GOT3 (cell line): Measurements from ENCODE around the gene RACK1.
"Not testable (repeated sequence)": the region's sequence is repeated elsewhere in the genome, so short reads cannot be mapped to it uniquely, and the experiment has no call there.

Experiments
- DNase-seq: peaks from one replicate; lab custom pipeline; 2025; ENCODE audit warnings: mixed read lengths; lab: John Stamatoyannopoulos, UW

Gene RACK1

GRCh38 chr5:181243564-181244343 is at the start of gene RACK1:
Gene RACK1, minus strand, starts transcription at chr5:181243906. Its CDS starts 106 bp downstream, at chr5:181243800.
- no peak for DNase-seq

DNA sequence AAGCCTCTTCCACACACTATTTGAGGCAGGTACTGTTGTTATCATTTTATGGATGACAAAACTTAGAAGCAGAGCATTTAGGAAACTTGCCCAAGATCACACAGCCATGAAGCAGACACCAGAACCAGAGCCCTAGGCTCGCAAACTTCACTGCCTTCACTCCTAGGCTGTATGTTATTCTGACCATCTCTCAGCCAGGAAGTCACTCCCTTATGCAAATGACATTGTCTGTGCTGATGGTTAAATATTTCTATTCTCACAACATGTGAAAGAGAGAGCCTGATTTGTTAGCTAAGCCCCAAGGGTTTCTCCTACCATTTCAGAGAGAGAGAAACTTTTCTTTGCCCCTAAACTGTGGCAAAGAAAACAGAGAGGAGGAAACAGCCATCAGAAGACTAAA is 43.6 kb upstream of the RACK1 start:
- not testable (repeated sequence) for DNase-seq

GRCh38 chr5:181285962-181286705 is 42.4 kb upstream of the RACK1 start:
- not testable (repeated sequence) for DNase-seq

DNA sequence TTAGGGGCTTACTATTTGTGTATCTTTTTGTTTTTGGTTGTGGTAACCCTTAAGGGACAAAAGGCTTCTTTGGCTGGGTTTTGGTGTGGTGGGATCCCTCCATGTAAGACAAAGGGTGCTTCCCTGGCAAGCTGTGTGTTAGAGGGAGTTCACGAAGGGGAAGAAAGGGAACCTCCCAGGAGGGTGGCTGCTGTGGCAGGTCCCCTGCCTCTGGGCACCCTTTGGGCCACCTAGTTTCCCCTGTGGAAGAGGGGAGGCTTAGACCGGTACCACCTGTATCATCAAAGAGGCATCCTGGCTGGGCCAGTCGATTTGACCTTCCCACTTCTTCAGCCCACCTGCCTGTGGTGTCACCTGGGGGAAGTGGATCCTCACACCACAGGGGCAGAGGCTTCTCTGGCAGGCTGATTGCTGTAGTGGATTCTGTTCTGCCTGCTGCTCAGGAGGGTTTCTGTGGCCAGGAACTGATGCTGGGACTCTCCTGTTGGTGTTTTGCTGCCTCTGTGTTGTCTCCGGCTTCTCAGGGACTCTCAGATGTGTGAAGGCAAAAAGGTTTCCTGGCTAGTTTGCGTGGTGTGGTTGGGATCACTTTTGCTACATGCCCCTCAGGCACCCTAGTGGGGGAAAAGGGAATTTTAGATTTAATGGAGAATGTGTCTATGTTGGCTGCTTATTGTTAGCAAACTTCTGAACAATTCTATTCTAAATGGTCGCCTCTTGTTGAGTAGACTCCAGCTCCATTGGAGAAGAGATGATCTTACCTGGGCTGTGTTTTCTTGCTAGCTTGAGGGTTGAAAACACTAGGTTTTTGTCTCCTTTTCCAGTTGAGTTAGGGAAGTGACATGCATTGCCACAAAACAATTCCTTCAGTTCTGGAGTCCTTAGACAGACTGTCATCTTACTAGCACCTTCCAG is 40.4 kb upstream of the RACK1 start:
- not testable (repeated sequence) for DNase-seq

GRCh38 chr5:181283347-181283746 is 39.6 kb upstream of the RACK1 start:
- no peak for DNase-seq

- no peak for DNase-seq
These were observed 39.2 kb upstream of the RACK1 start for GRCh38 chr5:181282874-181283273.

- not testable (repeated sequence) for DNase-seq
These were observed 38.7 kb upstream of the RACK1 start for GRCh38 chr5:181282415-181282814.

- no peak for DNase-seq
These were observed 38.2 kb upstream of the RACK1 start for GRCh38 chr5:181281984-181282316.

DNA sequence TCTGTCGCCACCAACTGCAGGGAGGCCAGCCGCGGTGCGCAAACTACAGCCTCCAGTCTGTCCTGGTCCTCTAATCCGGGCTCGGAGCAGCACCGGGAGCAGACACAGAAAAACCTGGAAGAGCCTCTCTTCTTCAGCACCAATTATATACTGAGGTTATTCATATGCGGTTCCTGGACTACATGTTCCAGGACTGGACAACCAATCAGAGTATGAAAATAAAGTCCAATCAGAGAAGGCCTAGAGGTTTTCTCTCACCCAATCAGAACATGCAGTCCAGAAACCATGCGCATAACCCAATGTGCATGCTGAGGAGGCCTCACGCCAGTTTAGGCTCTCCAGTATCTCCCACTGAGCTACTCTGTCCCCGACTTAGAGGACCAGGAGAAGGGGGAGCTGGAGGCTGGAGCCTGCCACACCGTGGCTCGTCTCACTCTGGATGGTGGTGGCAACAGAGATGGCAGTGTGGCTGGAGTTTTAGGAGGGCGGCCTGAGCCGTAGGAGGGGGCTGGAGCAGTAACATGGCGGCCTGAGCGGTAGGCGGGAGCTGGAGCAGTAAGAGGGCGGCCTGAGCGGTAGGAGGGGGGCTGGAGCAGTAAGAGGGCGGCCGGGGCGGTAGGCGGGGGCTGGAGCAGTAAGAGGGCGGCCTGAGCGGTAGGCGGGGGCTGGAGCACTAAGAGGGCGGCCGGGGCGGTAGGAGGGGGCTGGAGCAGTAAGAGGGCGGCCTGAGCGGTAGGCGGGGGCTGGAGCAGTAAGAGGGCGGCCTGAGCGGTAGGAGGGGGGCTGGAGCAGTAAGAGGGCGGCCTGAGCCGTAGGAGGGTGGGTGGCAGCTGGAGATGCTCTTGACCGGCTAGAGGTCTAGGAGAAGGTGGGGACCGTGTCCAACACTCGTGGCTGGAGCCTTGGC is 37.6 kb upstream of the RACK1 start:
- DNase-seq = no peak

DNA sequence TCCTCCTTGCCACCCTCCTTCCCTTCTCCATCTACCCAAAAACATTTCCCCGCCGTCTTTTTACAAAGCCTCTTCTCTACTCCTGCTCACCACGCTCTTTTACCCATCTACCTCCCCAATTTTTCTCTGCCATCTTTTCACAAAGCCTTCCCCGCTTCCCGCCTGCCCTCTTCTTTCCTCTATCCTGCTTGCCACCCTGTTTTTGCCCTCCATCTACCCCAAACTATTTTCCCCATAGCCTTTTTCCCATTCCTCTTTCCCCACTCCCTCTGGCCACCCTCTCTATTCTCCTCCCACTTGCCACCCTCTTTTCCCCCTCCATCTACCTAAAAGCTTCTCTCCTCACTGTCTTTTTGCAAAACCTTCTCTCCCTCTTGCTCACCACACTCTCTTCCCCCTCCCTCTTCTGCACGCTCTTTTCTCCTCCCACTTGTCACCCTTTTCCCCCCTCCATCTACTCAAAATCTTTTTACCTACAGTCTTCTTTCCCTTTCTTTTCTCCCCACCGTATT is 36.6 kb upstream of the RACK1 start:
- DNase-seq = no peak

DNA sequence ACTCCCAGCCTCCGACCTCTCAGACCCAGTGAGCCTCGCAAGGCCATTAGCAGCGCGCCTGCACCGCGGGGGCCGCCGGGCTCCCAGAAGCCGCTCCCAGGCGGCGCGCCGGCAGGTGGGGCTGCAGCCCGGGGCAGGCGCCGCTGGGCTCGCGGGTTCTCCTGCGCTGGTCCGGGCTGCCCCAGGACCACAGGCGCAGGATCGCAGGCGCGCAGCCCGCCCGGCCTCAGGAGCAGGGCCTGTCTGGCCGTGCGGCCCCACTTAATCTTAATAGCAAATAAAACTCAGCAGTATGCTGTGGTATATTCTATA is 29.7 kb upstream of the RACK1 start:
- not testable (repeated sequence) for DNase-seq

DNA sequence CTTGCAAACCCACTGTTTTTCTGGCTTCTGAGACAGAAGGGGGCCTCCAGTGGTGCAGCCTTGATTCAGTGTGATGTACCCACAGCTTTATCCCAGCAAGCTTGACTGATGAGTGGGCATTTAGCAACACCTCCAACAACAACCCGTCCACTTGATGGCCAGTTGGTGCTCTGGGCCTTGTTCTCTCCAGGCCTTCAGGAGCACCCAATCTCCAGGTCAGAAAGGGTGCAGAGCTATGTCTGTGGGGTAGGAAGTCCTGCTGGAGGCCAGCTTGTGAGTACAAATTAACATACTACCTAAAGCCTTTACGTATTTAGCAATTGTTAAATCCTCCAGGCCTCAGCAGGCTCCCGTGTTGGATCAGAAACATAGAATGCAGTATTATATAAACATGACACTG is 27.4 kb upstream of the RACK1 start:
- no peak for DNase-seq

GRCh38 chr5:181267907-181268306 is 24.2 kb upstream of the RACK1 start:
- DNase-seq = not testable (repeated sequence)

- not testable (repeated sequence) for DNase-seq
These were observed 23.7 kb upstream of the RACK1 start for GRCh38 chr5:181267291-181267904.

DNA sequence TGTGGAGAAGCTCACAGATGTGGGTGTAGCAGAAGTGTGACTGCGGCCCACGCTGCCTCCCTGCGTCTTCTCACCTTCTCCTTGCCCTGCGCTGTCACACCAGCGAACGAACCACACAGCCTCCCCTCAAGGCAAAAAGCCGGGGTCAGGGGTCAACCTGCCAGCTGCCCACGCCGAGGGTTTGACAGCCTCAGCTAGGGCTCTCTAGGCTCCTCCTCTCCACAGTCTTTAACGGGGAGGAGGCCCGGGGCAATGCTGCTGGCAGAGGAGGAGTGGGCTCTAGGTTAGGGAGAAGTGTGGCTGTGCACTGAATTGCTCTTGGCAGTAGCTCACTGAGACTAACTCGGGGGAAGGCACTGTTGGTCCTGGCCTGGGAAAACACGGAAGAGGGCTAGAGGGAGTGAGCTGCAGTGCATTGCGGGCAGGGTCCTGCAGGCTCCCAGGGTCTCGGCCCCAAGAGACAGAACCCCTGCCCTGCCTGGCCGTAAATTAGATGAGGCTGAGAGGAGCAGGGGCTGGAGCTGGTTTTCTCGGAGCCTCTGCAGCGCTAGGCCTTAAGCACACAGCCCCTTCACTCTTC is 21.5 kb upstream of the RACK1 start:
- DNase-seq = no peak

DNA sequence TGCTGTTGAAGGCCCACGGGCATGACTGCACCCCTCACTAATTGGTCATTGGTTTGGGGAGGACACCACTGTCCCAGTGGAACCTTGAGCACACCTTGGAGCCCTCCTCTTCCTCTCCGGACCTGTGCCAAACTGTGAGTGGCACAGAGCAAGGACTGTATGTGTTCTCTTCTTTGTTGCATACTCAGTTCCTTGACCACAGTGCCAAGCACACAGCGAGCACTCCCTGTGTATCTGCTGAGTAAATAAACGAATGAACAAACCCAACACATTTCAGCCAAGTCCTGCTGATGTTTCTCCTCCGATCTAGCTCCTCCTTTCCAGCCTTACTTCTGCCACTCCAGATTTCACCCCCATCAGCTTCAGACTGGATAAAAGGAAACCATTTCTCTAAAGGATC is 19.9 kb upstream of the RACK1 start:
- DNase-seq = no peak

- DNase-seq = no peak
These were observed 17.8 kb upstream of the RACK1 start for GRCh38 chr5:181261320-181262049.

DNA sequence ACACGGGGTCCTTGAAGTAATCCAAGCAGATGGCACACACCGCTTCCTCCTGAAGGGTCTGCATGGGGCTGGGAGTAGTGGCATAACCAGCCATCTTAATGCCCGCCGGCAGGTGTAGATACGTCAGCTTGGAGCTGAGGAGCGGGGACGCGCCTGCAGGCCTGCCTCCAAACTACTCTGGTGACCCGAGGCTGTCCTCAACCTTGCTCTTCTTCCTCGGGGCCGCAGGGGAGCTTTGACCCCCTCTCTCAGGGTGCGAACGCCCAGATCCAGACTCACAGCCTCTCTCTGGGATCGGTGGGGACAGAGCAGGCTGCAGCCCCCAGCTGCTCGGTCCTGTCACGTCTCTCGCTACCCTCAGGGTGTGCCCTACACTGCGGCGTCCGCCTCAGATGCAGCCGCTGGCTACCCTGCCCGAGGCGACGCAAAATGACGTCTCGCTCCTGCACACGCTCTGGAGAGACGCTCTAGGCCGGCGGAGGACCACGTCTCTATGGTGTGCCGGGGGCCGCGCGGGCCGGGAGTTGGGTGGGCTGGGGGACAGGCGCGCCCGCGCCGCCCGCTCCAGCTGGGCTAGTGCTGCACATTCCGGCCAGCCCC is 17.1 kb upstream of the RACK1 start, which contains the start of gene TRIM52:
Gene TRIM52 (minus strand): TSS at position 424 of the 600 bp plus-strand sequence. CDS start 330 bp downstream, at position 94.
- DNase-seq = no peak
